Activated CD8-positive, alpha-beta memory T cell treated with anti-CD3 and anti-CD28 coated beads, Interleukin-2, amount 50 U/mL, for 1 hour (primary cell): Measurements from ENCODE around the gene NAP1L4.
"Not testable (repeated sequence)": the region's sequence is repeated elsewhere in the genome, so short reads cannot be mapped to it uniquely, and the experiment has no call there.

ENCODE experiments used
- DNase-seq: peaks from one replicate; pipeline ENCODE4 v3.0.0-alpha.2; 2020; ENCODE audit errors: extremely low read depth

The NAP1L4 gene

DNA sequence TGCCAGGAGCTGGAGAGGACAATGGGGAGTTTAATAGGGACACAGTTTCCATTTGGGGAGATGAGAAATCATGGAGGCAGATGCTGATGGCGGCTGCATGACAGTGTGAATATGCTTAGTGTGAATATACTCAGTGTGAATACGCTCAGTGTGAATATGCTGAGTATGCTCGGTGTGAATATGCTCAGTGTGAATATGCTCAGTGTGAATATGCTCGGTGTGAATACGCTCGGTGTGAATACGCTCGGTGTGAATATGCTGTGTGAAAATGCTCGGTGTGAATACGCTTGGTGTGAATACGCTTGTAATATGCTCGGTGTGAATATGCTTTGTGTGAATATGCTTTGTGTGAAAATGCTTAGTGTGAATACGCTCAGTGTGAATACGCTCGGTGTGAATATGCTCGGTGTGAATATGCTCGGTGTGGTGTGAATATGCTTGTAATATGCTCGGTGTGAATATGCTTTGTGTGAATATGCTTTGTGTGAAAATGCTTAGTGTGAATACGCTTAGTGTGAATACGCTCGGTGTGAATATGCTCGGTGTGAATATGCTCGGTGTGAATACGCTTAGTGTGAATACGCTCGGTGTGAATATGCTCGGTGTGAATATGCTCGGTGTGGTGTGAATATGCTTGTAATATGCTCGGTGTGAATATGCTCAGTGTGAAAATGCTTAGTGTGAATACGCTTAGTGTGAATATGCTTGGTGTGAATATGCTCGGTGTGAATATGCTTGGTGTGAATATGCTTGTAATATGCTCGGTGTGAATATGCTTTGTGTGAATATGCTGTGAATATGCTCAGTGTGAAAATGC is 54.3 kb downstream of the NAP1L4 start:
- DNase-seq, result not testable (repeated sequence)

DNA sequence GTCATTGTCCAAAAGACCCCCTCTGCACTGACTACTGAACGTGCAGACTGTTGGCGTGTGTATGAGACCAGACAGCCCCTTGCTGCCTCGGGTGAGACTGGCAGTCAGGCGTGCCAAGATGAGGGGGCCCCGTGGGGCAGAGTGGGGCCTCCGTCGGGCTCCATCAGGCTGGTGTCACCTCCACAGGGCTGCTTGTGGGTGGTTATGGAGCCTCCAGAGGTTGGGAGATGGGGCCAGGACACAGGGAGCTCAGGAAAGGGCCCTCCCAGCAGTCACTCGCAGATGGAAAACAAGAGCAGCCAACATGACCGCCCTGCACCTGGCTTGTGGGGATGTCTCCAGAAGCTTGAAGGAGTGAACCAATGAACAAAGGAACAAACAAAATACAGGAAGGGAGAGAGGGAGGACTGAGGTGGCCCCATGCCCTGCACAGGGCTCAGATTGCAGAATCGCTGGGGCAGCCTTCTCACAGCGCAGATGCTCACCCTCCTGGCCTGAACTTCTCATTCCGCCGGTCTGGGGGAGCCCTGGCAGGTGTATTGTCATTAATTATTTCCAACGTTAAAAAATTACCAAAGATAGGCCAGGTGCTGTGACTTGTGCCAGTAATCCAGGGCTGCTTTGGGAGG is 57.4 kb downstream of the NAP1L4 start:
- DNase-seq, result no peak

DNA sequence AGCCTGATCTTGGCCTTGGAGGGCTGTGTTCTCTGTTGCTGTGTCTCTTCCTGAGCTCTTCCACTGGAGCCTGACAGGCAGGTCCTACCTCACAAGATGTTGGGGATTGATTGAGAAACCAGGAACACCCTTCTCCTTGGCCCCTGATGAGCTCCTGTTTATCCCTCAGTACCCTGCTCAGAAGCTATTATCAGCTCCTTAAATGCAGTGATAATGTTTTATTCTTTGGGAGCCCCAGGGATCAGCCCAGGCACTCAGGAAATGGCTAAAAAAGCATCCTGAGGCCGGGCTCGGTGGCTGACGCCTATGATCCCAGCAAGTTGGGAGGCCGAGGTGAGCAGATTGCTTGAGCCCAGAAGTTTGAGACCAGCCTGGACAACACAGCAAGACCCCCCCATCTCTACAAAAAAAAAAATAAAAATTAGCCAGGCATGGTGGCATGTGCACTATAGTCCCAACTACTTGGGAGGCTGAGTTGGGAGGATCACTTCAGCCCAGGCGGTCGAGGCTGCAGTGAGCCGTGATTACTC is 58.0 kb downstream of the NAP1L4 start:
- no peak for DNase-seq

DNA sequence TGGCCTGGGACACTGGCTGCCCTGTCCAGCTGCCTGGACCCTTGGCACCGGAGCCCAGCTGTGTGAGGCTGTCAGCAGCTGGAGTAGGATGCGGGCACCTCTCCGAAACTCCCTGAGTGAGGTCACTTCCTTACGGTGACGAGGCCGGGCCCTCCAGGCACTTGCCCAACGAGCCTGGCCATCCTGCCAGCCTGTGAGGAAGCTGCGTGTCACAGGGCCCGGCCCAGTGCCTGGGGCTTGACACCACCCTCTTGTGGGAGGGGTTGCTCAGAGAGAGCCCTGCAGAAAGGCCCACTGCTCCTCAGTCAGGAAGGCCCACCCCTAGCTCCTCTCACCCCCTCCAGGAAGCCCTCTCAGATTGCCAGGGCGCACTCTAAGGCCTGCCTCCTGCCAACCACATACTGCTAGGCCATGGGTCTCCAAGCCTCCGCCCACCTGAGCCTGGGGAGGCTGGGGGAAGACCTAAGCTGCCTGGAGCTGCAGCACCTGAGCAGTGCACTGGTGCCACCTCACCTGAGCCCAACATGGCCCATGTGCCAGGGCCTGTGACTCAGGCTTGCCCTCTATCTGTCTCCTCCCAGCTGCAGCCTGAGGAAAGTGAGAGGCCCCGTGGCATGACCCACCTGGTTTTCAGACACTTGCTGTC is 58.6 kb downstream of the NAP1L4 start:
- no peak for DNase-seq

DNA sequence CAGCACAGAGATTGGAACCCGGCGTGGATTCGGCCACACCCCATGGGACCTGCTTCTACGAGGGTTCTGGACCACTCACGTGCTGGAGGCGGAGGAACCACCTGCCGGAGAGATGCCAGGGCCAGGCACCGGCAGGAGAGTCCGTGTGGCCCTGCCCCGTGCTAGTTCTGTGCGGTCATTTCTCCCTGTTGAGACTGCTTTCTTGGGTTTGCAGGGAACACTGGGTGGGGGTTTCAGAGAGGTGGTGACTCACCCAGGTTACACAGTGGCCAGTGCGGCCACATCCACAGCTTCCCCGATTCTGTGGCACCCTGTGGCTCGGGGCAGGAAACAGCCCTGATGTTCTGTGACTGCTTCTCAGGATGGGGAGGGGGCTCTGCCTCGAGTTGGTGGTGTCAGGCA is 59.3 kb downstream of the NAP1L4 start:
- DNase-seq, result no peak

DNA sequence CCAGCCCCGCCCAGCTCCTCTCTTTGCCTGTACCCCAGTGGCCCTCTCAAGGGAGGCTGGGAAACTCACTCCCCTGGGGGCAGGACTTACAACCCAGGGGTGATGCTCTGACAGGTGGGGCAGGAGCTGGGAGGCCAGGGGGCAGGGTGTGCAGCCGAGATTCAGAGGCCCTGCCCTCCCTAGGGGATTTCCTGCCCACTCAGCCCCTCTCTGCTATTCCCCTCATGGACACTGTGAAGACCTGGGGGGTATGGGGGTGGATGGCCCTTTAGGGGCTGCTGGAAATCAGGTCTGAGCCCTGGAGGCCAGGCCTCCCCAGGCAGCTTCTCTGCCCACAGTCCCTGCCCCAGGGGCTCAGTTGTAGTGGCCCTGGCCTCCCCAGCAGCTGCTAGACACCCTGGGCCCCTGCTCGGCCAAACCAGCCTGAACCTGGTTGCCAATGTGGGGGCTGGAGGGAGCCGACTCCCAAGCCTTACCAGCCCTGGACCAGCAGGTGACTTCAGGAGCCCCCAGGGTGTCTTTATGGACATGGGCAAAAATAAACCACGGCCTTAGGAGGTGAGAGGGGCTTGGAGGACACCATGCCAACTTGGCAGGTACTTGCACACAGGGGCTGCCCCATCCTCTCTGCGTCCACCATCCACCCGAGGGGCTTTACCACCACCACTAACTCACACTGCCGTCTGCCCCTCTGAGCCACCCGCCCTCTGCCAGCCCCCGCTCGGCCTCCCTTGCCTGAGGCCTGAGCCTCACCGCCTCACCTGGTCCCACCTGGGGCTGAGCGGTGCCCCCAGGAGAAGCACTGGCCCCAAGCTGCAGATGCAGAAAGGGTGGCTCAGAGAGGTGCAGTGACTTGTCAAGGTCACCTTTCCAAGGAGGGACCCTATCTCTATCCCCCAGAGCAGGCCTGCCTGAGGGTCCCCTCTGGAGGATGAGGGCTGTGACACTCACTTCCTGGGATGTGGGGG is 60.1 kb downstream of the NAP1L4 start:
- no peak for DNase-seq

DNA sequence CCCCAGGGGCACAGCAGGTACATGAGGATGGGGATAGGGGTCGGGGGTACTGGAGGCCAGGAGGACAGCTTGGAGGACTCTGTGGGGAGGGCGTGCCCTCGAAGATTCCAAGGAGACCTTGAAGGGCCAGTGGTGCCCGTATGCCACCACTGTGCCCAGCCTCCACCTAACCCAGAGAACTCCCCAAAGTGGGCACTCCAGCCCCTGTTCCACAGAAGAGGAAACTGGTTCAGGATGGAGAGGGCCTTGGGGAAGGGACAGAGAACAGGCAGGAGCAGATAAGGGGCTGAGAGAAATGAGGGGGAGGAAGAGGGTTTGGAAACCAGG is 60.7 kb downstream of the NAP1L4 start:
- DNase-seq, result no peak

DNA sequence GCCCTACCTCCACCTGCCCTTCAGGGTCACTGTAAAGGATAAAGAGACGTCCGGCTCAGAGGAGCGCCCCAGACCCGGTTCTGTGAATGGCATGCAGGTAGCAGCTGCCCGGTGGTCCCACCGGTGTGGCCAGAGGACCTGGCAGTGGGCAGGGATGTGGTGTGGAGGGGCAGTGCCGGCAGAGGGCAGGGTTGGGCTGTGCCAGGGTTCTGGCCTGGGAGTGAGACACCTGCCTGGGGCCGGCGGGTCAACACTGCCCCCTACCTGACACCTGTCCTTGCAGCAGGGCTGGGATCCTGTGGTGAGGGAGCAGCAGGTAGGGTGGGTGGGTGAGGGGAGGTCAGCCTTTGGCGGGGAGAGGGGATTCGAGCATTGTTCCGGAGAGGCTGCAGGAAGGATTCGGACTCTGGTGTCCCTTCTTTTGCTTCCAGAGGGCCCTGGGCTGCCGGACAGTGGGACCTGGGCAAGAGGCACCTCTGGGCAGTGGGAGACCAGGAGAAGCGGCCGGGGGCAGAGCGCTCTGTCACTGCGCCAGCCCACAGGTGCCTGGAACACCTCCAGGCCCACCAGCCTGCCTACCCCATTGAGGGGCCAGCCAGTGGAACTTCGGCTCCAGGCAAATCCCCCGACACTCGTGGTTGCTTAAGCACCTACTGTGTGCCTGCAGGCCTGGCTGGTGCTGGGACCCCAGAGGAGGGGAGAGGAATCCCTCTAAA is 61.3 kb downstream of the NAP1L4 start:
- DNase-seq, result no peak

DNA sequence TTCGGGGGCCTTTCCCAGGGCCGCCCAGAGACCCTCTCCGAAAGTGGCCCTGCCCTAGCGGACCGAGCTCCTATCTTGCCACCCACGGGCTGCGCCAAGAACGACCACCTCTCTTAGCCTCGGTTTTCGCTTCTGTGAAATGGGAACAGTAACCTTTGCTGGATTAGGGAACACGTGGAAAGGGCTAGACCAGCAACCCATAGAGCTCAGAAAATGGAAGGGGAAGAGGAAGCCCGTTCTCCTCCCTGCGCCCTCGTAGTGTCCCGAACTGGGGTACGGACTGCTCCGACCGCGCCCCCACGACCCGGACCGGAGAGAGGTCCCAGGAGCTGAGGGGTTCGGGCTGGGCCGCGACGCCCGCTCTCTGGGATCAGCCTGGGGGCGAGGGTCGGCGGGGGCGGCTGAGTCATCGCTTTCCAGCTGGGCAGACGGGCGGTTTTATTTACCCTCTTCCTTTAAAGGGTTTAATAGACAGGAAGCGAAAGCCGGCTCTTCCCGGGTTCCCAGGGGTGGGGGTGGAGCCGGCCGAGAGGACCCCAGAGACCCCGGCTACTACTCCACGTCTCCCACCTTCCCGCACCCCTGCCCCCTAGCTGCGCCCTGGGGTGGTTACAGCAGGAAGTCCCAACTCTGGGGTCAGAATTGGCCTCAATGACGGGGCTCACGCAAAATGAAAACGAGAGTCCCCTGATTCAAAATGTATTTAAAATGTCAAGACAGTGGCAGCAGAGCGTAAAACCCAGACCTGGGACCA is 62.0 kb downstream of the NAP1L4 start:
- no peak for DNase-seq

DNA sequence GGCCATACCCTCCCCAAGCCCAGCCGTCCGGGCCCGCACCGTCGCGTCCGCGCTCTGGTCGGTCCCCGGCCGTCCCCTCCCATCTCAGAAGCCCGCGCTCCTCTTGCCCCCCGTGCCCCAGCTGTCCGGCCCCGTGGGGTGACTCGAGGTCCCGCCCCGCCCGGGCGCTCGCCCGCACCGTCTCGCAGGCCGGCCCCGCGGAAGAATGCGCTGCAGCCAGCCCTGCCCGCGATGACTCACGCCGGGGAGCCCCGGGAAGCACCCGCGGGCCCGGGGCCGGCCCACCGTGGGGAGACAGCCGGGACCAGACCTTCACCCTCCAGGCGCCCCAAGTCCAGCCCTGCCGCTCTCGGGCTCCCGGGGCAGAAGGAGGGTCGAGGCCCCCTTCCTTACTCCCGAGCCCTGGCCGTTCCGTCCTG is 62.6 kb downstream of the NAP1L4 start:
- no peak for DNase-seq

DNA sequence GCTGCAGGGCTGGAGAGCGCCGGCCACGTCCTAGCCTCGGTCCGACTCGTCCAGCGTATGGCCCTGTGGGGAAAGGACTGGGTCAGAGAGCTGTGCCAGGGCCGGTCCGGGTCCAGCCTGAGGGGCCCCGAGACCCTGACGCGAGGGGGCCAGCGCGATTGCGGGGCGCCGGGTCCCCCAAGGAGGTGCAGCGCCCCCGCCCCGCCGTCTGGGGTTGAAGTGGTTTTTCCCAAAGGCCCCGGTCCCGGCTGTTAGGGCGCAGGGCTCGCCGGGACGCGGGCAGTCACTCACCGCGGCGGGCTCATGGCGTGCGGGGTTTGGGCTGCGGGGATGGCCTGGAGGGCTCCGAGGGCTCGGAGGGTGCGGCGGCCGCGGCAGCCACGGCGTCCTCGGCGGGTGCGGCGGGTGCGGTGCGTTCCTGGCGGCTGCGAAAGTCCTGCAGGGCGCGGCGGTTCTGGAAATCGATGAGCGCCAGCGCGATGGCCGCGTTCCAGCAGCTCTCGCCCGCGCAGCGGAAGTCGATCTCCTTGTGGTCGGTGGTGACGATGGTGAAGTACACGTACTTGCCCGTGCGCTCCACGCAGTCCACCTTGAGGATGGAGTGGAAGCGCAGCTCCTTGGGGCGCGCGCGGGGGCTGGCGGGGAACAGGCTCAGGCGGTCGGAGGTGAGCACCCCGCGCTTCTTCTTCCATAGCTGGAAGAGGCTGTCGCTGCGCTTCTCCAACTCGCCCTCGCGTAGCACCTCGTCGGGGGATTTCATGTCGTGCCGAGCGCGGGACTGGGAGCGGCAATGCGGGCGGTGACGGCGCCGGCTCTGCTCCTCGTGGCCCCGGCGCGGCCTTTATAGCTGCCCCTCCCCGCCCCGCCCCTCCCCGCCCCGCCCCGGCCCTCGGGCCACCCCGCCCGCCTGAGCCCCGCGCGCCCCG is 63.3 kb downstream of the NAP1L4 start, which contains the start of gene PHLDA2:
TSS of gene PHLDA2 (minus strand) at position 816 of the 926 bp plus-strand sequence. CDS start at position 760, 56 bp downstream.
- peak; percentile 23 for DNase-seq

DNA sequence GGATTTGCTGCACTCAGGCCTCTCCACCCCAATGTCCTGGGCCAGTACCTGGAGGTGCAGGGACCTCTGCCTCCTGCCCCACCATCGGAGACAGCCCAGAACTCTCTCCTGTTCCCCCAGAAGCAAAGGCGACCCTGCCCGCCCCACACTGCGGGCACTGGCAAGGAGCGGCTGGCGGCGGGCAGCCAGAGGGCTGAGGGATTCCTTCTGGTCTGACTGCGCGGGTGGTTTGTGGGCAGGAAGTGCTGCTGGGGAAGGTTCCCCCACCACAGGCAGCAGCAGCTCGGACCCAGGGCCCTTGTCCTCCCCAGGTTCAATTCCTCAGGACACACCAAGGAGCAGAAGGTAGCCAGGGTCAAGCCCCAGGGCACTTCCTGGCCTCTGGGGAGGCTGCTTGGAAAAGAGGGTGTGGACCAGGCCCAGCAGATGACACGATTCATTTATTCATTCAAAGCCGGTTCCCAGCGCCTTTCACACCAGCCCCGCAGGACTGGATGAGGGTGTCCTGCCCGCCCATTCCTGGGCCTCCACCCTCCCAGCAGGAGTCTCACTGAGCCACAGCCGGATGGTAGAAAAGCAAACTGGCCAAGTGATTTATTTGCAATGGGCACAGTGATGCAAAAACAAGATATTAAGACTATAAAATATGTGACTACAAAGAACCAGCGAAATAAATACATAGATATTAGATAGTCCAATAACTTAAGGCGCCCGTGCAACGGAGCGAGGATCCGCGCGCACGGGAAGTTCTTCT is 64.1 kb downstream of the NAP1L4 start:
- DNase-seq, result no peak

DNA sequence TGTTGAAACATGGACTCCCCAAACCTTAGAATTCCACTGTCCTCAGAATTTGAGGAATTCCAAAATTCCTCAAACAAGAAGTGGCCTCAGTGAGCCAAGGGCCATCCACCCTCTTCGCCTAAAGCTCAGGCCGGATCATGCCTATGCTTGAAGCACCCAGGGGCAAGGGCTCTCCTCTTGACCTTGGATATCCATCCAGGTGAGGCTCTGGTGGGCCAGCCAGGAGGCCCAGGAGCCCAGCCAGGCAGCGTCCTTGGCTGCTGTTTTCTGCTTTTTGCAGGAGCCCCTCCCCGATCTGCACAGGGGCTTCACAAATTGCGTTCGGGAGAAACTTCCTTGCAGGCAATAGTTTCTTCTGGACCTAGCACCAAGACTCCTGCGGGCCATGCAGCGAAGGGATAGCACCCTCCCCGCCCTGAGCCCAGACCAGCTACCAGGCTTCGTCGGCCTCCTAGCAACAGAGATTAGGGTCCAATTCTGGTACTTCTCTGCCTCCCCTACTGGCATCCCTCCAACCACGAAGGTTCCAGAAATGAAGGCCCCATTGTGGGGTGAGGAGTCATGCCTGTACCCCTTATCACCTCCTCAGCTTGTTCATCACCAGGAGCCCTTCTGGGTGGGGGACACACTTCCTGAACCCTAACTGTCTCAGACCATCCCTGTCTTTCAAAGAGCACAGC is 64.9 kb downstream of the NAP1L4 start:
- no peak for DNase-seq

DNA sequence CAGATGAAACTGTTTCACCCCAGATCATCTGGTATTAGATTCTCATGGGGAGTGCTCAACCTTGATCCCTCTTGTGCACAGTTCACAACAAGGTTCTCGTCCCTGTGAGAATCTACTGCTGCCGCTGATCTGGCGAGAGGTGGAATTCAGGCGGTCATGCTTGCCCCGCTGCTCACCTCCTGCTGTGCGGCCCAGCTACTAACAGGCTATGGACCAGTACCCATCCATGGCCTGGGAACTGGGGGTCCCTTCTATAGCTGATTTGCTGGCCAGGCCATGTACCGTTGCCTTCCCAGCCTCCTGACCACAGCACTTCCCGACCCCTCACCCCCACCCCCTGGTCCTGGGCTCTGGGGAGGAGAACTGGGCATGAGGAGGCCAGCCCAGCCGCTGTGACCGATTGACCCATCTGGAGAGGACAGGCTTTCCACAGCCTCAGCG is 65.5 kb downstream of the NAP1L4 start:
- no peak for DNase-seq

DNA sequence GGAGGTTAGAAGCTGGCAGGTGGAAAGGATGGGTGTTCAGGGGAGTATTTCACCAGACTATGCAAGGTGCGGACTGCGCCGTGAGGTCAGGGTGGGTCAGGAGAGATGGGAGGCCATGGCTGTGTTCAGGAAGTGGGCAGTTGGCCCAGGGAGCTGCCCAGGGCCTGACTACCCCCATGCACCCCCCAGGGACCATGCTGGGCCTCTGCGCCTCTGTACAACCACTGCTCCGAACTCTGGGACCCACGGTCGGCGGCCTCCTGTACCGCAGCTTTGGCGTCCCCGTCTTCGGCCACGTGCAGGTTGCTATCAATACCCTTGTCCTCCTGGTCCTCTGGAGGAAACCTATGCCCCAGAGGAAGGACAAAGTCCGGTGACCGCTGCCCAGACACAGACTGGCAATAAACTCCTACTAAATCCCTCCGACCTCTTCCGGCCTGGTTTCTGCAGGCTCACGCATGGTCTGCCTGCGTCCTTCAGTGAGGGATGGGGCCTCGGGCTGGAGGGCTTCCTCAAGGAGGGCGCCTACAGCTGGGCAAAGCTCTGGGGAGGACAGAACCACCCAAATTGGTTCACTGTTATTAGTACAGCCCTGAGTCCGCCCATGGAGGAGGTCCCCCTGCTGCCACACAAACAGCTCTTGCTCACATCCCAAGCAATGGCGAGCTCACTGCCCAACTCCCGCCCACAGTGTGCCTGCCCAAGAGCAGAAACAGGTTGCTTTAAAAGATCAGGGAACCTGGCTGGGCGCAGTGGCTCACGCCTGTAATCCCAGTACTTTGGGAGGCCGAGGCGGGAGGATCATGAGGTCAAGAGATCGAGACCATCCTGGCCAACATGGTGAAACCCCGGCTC is 67.1 kb downstream of the NAP1L4 start:
- DNase-seq, result no peak

DNA sequence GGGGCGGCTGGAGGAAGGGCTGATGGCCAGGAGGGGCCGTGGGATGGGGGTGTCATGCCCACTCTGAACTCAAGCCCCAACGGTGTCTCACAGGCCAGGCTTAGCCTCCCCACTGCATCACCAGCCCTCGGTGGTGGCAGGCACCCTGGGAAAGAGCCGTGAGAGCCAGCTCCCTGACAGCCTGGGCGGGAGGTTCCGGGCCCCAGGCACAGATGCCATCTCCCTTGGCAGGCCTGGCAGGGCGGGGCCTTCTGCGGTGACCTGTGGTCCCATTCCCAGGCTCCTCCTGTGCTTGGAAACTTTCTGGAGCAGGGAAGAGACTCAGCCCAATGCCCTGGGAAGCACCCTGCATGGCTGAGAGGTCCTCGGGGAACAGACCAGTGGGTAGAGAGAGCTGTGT is 67.7 kb downstream of the NAP1L4 start:
- no peak for DNase-seq
